DMS 273 treated with DMSO at 0.1 percent for 48 hours (cell line): Measurements from ENCODE around the gene ADAMTS8.

Source experiments
- DNase-seq: peaks from one replicate; lab custom pipeline; 2025; lab: John Stamatoyannopoulos, UW

ADAMTS8 gene, protein sequence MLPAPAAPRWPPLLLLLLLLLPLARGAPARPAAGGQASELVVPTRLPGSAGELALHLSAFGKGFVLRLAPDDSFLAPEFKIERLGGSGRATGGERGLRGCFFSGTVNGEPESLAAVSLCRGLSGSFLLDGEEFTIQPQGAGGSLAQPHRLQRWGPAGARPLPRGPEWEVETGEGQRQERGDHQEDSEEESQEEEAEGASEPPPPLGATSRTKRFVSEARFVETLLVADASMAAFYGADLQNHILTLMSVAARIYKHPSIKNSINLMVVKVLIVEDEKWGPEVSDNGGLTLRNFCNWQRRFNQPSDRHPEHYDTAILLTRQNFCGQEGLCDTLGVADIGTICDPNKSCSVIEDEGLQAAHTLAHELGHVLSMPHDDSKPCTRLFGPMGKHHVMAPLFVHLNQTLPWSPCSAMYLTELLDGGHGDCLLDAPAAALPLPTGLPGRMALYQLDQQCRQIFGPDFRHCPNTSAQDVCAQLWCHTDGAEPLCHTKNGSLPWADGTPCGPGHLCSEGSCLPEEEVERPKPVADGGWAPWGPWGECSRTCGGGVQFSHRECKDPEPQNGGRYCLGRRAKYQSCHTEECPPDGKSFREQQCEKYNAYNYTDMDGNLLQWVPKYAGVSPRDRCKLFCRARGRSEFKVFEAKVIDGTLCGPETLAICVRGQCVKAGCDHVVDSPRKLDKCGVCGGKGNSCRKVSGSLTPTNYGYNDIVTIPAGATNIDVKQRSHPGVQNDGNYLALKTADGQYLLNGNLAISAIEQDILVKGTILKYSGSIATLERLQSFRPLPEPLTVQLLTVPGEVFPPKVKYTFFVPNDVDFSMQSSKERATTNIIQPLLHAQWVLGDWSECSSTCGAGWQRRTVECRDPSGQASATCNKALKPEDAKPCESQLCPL

DNA sequence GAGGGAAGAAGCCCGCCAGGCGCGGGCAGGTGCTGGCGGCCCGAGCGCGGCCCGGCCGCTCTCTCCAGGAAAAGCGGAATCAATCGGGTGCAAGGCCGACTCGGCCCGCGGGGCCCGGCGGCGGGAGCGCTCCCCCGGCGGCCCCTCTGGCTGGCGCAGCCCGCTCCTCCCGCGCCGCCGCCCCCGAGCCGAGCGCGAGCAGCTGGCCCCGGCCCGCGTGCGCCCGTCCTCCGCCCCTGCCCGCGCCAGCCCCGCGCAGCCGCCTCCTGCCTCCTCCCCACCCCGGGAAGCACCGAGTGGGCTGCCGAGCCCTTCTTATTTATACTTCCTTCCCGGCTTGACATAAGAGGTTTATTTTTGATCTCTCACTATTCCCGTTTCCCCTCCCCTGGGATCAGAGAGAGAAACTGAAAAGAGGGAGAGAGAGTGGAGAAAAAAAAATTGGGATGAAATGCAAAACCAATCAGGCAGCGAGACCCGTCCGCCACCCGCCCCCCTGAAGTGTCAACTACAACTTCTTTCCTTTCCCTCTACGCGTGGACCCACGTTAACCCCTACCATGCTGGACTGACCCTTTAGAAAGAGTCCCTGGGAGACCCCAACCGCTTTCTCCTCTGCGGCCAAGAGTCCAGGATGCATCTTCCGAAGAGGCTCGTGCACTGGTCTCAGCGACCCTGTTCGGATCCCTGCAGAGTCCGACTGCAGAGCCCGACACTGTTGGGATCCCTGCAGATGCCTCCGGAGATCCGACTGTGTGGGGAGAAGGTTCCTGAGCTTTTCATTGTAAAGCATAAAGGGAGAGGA lies at the start of gene ADAMTS8:
TSS of gene ADAMTS8 (minus strand) at position 294 of the 804 bp plus-strand sequence. CDS start 323 bp downstream, outside the sequence.
- no peak for DNase-seq

DNA sequence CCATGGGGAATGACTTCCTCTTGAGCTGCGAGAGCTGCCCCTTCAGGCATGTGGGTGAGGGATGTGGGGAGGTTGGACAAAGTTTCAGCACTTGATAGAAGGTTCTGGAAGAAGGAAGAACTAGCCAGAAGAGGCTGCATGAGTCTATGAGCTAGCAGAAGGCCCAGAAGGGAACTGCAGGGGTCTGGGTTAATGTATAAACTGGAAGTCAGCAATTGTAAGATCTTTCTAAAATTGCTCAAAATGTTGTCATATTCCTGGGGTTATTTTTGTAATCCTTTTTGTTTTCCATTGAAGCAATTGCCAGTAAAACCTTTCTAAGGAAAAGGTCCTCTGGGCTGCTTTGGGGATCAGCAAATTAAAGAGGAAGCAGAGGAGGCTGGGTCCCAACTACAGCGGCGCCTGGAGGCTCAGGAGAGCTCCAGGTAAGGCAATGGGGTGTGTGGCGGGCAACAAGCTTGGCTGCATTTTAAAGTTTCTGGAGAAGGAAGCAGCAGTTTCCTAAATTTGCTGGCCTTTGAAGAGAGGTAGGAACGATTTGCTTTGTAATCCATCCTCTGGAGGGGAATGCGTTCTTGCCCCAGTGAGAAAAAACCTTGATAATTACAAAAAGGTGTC lies 49.3 kb upstream of the ADAMTS8 start:
- no peak for DNase-seq

DNA sequence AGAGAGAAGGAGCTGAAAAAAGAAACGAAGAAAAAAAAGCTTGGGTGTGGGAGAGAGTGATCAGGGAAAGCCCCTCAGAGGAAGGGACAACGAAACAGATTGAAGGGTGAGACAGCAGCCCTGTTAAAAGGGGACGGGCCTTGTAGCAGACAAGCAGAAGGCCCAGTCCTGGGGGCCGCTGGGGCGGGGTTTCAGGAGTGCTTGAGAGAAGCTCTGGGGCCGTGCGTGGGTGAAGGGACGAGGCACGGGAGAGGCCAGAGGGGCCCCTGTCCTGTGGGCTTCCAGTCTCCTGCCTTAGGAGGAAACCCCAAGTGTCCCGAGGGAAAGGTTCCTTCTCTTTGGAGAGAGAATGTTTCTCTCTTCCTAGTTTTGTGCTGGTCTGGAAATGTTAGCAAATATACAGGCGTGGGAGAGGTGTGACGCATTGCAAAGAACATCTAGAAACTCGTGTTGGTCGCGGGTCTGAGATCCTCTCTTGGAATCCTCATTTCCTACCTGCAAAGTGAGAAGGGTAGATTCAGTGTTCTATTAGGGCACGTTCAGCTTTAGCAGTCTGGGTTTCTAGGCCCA lies 48.6 kb upstream of the ADAMTS8 start:
- no peak for DNase-seq

DNA sequence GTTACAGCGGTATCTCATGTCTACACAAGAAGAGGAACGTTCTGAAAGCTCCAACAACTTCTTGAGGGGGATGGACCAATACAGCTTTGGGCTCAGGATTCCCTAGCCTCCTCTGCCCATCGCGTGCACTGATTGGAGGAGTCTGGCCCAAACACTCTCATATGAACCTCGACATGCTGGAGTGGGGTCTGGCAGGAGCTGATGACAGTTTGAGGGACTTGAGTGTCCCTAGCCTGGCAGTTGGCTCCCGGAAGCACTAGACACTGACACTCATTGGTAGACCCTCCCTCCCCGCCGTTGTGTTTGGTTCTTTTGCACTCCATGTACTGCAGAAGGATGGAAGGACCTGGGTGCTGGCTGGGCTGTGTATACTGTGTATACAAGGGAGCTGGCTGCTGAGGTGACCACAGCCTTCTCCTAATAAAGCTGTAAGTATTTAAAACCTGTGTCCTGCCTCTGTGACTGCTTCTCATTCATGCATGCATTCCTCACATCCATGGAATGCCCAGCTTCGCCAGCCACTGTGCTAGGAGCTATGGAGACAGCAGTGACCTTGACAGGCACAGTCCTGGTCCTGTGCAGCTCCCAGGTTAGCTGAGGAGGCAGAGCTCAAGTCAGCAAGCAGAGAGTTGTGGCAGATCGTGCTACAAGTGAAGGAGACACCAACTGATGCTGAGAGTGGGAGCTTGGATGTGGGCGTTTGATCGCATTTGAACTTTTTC lies 48.0 kb upstream of the ADAMTS8 start:
- no peak for DNase-seq

DNA sequence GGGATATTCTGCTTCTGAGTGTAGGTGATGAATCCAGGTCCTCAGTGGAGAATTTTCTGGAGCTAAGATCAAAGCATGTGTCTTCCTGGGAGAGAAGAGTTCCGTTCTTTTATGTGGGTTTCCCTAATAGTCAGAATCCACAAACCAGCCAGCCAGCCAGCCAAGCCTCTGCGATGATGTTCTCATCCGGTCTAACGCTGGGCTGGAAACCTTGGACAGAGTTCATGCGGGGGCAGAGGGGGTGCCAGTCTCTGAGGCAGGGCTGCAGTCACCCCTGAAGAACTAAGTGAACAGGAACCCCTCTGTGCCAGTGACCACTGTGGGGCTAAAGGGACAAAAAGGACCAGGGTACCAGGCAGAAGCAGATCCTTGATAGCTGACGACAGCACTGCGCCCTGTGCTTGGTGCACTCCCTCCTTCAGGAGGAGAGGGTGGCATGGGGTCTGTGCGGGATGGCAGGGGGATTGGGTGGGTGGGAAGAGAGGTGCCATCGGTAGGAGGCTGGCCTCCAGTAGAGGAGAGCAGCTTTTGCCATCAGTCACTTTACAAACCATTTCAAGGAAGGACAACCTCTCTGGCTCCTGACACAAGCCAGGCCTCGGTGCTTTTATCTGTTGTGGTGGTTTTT lies 47.1 kb upstream of the ADAMTS8 start:
- DNase-seq = no peak

DNA sequence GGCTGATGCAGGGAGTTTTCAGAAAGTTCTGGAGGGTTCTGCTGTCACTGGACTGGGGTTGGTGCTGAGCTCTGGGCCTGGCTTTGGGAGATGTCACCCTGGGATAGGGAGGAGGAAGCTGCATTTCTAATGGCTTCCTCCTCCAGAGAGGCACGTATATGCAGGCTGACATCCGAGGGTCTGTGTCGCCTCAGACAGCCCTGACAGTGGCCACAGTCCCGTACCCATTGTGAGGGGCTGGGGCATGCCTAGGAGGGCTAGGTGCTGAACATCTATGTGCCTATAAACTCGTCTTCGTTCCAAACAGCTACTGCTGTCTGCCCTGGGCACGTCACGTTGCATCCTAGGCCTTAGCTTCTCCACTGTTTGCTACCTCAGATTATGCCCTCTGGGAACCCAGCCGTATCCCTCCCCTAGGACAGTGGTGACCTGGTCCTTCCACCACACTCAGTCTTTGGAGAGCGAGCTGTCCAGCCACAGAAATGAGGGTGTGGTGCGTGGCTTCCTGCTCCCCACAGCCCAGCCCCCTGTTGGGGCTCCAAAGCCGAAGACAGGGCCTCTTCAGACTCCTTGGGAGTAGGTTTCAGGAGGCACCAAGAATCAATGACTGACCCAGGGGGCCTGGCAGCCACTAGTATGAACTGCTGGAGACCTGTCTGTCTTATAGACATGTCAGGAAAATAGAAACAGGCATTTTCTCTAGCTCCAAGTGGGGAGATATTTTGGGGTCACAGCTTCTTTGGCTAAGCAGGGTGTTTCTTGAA lies 46.4 kb upstream of the ADAMTS8 start:
- DNase-seq = no peak

DNA sequence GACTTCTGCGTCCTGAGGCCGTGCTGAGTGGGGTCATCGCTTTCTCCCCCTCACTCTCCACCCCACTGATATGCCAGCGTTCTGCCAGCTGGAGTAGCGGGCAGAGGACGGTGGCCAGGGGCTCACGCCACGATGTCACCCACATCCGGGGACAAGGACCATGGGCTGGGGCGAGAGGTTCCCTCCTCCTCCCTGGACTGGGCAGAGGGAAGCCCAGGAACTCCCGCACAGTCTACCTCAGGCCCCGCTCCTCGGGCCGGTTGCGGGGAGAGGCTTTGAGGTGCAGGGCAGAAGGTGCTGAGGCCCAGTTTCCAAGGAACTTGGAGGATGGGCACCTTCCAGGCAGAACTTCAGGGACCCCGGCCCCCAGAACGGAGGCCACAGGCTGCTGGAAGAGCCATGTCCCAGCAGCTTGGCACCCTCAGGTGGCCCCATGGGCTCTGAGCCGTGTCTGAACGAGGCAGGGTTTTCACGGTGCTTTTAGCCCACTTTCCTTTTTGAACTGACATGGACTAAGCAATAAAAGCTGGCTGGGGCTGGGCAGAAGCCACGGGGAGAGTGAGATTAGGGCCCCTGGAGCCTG lies 45.5 kb upstream of the ADAMTS8 start:
- no peak for DNase-seq

DNA sequence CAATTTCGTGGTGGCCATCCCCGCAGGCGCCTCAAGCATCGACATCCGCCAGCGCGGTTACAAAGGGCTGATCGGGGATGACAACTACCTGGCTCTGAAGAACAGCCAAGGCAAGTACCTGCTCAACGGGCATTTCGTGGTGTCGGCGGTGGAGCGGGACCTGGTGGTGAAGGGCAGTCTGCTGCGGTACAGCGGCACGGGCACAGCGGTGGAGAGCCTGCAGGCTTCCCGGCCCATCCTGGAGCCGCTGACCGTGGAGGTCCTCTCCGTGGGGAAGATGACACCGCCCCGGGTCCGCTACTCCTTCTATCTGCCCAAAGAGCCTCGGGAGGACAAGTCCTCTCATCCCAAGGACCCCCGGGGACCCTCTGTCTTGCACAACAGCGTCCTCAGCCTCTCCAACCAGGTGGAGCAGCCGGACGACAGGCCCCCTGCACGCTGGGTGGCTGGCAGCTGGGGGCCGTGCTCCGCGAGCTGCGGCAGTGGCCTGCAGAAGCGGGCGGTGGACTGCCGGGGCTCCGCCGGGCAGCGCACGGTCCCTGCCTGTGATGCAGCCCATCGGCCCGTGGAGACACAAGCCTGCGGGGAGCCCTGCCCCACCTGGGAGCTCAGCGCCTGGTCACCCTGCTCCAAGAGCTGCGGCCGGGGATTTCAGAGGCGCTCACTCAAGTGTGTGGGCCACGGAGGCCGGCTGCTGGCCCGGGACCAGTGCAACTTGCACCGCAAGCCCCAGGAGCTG lies 44.8 kb upstream of the ADAMTS8 start:
- no peak for DNase-seq

DNA sequence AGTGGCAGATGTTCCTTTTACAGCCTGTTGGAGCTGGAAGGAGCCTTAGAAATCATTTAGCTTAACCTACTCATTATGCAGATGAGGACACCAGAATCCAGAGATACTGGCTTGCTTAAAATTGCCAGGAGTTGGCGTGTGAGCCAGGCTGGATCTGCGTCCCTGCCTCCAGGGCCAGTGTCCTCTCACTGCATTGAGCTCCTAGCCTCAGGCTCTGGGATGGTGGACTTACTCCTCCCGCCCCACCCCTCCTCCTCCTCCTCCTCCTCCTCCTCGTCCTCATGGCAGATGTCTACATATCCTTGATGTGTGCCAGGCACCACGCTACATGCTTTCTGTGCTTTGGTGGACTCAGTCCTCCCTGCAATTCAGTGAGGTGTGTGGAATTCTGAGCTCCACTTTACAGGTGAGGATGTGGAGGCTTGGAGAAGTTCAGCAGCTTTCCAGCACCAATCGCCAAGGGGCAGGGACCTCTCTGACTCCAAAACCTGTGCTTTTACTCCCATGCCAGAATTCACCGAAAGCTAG lies 44.1 kb upstream of the ADAMTS8 start:
- no peak for DNase-seq

DNA sequence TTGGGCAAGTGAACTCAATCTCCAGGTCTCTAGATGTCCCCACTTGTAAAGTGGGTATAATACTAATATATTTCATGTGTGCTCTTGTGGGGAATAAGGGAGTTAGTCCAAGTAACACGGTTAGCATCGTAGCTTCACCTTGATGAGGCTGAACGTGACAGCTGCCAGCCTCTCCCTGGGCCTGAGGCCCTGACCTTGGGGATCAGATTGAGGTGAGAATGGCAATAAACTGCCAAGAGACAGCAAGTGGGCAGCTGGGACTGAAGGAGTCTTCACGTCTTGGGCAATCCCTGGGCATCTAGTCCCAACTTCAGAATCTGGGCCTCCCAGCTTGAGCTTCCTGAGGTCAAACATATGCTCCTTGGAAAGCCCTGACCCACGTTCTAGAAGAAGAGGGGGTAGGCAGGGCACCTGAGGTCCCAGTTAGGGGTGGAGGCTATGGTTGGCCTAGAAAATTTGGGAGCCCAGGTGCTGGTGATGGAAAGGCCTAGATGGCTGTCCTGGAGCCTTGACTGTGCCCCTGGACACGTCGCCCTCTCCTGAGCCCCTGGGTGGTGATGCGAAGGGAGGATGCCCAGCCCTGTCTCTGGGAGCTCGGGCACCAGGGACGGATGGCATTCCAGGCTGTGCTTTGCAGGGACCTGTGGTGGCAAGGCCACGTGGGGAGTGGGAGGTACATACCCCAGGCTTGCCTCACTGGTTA lies 43.5 kb upstream of the ADAMTS8 start:
- DNase-seq = no peak

DNA sequence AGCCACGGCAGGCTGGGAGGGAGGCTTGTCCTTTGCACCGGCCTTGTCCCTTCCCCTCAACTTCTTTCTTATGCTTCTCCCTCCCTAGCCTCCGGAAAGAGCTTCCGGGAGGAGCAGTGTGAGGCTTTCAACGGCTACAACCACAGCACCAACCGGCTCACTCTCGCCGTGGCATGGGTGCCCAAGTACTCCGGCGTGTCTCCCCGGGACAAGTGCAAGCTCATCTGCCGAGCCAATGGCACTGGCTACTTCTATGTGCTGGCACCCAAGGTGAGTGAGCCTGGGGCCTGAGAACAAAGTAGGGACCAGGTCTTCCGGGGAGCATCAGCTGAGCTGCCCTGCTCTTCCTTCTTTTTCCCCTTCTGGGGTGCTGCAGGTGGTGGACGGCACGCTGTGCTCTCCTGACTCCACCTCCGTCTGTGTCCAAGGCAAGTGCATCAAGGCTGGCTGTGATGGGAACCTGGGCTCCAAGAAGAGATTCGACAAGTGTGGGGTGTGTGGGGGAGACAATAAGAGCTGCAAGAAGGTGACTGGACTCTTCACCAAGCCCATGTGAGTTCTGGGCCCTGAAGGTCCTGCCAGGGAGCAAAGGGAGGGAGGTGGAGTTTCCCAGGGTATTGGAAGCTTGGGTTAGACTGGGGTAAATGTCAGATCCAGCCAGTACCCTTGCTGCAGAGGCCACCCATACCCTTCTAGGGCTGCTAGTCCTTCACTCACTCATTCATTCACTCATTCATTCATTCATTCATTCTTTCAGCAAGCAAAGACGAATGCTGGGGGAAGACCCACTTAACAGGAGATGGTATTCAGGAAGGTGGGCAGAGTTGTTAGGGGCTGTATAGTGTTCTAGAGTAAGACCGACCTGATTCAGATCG lies 42.7 kb upstream of the ADAMTS8 start:
- no peak for DNase-seq

DNA sequence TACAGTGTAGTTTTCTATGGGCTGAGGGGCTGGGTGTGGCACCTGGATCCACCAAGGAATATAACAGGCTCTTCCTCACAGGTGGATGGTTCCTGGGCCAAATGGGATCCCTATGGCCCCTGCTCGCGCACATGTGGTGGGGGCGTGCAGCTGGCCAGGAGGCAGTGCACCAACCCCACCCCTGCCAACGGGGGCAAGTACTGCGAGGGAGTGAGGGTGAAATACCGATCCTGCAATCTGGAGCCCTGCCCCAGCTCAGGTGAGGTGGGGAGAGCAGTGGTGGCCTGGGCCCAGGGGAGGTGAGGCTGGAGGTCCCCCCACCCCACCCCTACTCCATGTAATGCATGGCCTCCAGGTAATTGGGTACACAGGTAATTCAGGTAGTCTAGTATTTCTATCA lies 40.8 kb upstream of the ADAMTS8 start:
- DNase-seq = no peak

DNA sequence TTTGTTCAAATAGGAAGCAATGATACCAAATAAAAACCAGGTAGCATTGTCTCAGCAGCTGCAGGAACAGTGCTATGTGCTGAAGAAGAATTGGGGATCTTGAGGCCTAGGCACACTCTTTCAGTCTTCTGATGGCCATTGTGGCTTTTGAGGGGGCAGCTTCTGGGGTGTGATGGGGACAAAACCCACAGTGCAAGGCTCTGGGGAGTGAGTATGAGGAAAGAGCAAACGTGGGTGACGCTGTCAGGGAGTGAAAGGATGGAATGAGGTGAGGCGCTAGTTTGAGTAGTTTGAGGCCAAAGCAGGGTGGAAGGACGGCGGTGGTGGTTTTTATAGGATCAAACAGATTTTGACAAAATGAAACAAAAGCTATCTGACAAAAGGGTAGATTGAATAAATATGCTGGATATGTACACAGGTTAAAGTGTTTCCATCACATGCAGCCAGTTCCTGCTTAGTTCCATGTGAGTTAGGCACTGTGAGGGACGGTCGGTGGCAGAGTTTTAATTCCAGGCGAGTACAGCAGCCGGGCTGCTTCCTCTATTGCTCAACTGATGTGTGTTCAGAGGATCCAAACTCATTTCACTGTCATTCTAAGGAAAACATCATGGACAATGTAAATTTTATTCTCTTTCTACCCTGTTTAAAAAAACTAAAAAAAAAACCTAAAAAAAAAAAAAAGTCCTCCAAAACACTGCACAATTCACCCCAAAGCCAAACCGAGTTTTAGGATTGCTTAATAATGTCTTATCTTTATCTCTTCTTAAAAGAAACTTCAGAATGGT lies 38.9 kb upstream of the ADAMTS8 start:
- no peak for DNase-seq

DNA sequence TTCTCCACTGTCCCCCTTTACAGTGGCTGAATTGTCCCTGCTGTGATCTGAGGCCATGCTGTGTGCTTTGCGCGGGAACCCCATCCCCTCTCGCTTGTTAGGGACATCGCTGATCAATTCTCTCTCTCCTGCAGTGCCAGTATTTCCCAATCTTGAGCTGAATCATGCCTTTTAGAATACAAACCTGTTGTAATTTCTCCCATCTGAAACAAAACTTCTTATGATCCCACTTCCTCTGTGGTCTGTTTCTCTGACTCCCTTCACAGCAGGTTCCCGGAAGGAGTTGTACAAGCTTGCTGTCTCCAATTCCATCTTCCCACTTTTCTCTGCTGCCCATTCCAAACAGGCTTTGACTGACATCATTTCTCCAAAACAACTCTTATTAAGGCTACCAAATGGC lies 36.9 kb upstream of the ADAMTS8 start:
- DNase-seq = no peak

DNA sequence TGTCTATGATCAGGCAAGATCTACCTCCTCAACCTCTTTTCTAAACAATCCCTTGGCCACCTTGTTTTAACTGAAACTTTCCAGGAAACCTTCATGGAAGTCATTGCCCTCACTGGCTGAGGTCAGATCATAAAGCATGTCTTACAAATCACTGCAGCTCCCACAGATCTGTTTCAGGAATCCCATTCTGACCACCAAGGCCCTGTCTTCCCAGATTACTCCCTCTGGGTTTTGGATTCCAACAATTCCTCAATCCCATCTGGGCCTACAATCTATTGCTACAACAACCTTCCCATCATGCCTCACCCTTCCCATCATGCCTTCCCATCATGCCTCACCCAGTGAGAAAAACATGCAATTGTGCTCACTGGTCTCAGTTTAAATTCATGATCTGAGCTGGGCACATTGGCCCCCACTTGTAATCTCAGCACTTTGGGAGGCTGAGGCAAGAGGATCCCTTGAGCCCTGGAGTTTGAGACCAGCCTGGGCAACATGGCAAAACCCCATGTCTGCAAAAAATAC lies 35.9 kb upstream of the ADAMTS8 start:
- DNase-seq = no peak

DNA sequence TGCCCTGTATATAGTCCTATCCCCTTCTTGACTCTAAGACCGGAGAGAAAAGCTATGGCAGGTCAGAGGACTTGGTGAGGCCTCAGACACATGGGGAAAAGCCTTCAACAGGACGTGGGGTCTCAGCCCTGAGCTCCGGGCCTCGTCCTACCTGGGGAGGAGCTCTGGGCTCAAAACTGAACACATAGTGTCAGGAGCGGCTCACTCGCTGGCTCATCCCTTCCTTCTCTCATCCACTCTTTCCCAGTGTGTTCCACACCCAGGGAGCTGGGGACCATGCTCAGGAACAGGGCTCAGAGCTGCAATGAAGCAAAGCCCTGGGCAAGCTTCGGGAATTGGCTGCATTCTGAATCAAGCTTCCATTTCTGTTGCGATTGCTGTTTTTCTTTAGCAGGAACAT lies 34.5 kb upstream of the ADAMTS8 start:
- no peak for DNase-seq
